ENCODE measurements around the gene REXO4. TPM values are rescaled to one million over a fixed set of nuclear protein-coding genes. Genes with fewer than 3 reads are reported as not detected.

REXO4 gene
- total RNA-seq, 1 experiment from 2014 or later, result 38.6 TPM

DNA sequence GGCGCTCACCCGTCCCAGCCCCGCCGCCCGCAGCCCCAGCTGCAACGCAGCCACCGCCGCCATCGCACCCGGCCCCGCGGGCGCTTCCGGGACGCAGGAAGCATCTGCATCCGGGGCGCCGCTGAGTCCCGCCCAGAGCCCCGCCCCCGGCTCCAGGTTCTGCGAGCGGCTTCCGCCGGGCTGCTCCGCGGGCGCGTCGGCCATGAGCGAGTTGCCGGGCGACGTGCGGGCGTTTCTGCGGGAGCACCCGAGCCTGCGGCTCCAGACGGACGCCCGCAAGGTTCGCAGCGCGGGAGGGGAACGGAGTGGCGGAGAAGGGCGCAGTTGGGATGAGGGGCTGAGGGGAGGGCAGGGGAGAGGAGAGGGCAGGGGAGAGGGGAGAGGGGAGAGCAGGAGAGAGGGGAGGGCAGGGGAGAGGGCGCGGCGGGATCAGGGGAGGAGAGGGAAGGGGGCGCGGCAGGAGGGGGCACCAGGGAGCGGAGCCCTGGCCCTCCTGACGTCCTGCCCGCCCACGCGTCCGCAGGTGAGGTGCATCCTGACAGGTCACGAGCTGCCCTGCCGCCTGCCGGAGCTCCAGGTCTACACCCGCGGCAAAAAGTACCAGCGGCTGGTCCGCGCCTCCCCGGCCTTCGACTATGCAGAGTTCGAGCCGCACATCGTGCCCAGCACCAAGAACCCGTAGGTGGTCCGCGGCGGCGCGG is 61.3 kb downstream of the REXO4 start, which contains the start of the genes SURF1 and SURF2 (continued):
- TF ChIP-seq, protein P1, sequence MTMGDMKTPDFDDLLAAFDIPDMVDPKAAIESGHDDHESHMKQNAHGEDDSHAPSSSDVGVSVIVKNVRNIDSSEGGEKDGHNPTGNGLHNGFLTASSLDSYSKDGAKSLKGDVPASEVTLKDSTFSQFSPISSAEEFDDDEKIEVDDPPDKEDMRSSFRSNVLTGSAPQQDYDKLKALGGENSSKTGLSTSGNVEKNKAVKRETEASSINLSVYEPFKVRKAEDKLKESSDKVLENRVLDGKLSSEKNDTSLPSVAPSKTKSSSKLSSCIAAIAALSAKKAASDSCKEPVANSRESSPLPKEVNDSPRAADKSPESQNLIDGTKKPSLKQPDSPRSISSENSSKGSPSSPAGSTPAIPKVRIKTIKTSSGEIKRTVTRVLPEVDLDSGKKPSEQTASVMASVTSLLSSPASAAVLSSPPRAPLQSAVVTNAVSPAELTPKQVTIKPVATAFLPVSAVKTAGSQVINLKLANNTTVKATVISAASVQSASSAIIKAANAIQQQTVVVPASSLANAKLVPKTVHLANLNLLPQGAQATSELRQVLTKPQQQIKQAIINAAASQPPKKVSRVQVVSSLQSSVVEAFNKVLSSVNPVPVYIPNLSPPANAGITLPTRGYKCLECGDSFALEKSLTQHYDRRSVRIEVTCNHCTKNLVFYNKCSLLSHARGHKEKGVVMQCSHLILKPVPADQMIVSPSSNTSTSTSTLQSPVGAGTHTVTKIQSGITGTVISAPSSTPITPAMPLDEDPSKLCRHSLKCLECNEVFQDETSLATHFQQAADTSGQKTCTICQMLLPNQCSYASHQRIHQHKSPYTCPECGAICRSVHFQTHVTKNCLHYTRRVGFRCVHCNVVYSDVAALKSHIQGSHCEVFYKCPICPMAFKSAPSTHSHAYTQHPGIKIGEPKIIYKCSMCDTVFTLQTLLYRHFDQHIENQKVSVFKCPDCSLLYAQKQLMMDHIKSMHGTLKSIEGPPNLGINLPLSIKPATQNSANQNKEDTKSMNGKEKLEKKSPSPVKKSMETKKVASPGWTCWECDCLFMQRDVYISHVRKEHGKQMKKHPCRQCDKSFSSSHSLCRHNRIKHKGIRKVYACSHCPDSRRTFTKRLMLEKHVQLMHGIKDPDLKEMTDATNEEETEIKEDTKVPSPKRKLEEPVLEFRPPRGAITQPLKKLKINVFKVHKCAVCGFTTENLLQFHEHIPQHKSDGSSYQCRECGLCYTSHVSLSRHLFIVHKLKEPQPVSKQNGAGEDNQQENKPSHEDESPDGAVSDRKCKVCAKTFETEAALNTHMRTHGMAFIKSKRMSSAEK (CRISPR knock-in tag; IDR thresholded peaks at IDR 0.05; ENCODE audit: borderline replicate concordance), result no peak
- TF ChIP-seq SMAD3 (CRISPR knock-in tag; IDR thresholded peaks at IDR 0.05; ENCODE audit: borderline replicate concordance) (no peak), TEAD1 (CRISPR knock-in tag; IDR thresholded peaks at IDR 0.05) (peak; percentile 35; the same call in 1 of the 2 replicates), MXD4 (CRISPR knock-in tag; IDR thresholded peaks at IDR 0.05; ENCODE audit: borderline replicate concordance) (no peak), ZNF416 (CRISPR knock-in tag; IDR thresholded peaks at IDR 0.05) (no peak), JUN (CRISPR knock-in tag; IDR thresholded peaks at IDR 0.05) (no peak), ZNF317 (CRISPR knock-in tag; IDR thresholded peaks at IDR 0.05; ENCODE audit: borderline replicate concordance, low read depth) (no peak), GABPB1 (CRISPR knock-in tag; IDR thresholded peaks at IDR 0.05) (peak; percentile 43), JAZF1 (CRISPR knock-in tag; IDR thresholded peaks at IDR 0.05) (no peak), NR1H2 (CRISPR knock-in tag; IDR thresholded peaks at IDR 0.05) (no peak), ZNF232 (CRISPR knock-in tag; IDR thresholded peaks at IDR 0.05) (no peak), SP1 (CRISPR knock-in tag; conservative IDR thresholded peaks at IDR 0.05) (peak; percentile 86), PRRX2 (CRISPR knock-in tag; IDR thresholded peaks at IDR 0.05) (no peak)
- TF ChIP-seq, protein P2, sequence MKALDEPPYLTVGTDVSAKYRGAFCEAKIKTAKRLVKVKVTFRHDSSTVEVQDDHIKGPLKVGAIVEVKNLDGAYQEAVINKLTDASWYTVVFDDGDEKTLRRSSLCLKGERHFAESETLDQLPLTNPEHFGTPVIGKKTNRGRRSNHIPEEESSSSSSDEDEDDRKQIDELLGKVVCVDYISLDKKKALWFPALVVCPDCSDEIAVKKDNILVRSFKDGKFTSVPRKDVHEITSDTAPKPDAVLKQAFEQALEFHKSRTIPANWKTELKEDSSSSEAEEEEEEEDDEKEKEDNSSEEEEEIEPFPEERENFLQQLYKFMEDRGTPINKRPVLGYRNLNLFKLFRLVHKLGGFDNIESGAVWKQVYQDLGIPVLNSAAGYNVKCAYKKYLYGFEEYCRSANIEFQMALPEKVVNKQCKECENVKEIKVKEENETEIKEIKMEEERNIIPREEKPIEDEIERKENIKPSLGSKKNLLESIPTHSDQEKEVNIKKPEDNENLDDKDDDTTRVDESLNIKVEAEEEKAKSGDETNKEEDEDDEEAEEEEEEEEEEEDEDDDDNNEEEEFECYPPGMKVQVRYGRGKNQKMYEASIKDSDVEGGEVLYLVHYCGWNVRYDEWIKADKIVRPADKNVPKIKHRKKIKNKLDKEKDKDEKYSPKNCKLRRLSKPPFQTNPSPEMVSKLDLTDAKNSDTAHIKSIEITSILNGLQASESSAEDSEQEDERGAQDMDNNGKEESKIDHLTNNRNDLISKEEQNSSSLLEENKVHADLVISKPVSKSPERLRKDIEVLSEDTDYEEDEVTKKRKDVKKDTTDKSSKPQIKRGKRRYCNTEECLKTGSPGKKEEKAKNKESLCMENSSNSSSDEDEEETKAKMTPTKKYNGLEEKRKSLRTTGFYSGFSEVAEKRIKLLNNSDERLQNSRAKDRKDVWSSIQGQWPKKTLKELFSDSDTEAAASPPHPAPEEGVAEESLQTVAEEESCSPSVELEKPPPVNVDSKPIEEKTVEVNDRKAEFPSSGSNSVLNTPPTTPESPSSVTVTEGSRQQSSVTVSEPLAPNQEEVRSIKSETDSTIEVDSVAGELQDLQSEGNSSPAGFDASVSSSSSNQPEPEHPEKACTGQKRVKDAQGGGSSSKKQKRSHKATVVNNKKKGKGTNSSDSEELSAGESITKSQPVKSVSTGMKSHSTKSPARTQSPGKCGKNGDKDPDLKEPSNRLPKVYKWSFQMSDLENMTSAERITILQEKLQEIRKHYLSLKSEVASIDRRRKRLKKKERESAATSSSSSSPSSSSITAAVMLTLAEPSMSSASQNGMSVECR (CRISPR knock-in tag; IDR thresholded peaks at IDR 0.05; ENCODE audit: borderline replicate concordance), result peak; percentile 29; the same call in 1 of the 2 replicates
- TF ChIP-seq, protein P3, sequence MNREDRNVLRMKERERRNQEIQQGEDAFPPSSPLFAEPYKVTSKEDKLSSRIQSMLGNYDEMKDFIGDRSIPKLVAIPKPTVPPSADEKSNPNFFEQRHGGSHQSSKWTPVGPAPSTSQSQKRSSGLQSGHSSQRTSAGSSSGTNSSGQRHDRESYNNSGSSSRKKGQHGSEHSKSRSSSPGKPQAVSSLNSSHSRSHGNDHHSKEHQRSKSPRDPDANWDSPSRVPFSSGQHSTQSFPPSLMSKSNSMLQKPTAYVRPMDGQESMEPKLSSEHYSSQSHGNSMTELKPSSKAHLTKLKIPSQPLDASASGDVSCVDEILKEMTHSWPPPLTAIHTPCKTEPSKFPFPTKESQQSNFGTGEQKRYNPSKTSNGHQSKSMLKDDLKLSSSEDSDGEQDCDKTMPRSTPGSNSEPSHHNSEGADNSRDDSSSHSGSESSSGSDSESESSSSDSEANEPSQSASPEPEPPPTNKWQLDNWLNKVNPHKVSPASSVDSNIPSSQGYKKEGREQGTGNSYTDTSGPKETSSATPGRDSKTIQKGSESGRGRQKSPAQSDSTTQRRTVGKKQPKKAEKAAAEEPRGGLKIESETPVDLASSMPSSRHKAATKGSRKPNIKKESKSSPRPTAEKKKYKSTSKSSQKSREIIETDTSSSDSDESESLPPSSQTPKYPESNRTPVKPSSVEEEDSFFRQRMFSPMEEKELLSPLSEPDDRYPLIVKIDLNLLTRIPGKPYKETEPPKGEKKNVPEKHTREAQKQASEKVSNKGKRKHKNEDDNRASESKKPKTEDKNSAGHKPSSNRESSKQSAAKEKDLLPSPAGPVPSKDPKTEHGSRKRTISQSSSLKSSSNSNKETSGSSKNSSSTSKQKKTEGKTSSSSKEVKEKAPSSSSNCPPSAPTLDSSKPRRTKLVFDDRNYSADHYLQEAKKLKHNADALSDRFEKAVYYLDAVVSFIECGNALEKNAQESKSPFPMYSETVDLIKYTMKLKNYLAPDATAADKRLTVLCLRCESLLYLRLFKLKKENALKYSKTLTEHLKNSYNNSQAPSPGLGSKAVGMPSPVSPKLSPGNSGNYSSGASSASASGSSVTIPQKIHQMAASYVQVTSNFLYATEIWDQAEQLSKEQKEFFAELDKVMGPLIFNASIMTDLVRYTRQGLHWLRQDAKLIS (CRISPR knock-in tag; IDR thresholded peaks at IDR 0.05; ENCODE audit: borderline replicate concordance), result no peak
- TF ChIP-seq, protein P4, sequence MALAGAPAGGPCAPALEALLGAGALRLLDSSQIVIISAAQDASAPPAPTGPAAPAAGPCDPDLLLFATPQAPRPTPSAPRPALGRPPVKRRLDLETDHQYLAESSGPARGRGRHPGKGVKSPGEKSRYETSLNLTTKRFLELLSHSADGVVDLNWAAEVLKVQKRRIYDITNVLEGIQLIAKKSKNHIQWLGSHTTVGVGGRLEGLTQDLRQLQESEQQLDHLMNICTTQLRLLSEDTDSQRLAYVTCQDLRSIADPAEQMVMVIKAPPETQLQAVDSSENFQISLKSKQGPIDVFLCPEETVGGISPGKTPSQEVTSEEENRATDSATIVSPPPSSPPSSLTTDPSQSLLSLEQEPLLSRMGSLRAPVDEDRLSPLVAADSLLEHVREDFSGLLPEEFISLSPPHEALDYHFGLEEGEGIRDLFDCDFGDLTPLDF (CRISPR knock-in tag; IDR thresholded peaks at IDR 0.05), result no peak
- TF ChIP-seq, protein P5, sequence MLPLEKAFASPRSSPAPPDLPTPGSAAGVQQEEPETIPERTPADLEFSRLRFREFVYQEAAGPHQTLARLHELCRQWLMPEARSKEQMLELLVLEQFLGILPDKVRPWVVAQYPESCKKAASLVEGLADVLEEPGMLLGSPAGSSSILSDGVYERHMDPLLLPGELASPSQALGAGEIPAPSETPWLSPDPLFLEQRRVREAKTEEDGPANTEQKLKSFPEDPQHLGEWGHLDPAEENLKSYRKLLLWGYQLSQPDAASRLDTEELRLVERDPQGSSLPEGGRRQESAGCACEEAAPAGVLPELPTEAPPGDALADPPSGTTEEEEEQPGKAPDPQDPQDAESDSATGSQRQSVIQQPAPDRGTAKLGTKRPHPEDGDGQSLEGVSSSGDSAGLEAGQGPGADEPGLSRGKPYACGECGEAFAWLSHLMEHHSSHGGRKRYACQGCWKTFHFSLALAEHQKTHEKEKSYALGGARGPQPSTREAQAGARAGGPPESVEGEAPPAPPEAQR (CRISPR knock-in tag; IDR thresholded peaks at IDR 0.05), result no peak
- TF ChIP-seq, protein P6, sequence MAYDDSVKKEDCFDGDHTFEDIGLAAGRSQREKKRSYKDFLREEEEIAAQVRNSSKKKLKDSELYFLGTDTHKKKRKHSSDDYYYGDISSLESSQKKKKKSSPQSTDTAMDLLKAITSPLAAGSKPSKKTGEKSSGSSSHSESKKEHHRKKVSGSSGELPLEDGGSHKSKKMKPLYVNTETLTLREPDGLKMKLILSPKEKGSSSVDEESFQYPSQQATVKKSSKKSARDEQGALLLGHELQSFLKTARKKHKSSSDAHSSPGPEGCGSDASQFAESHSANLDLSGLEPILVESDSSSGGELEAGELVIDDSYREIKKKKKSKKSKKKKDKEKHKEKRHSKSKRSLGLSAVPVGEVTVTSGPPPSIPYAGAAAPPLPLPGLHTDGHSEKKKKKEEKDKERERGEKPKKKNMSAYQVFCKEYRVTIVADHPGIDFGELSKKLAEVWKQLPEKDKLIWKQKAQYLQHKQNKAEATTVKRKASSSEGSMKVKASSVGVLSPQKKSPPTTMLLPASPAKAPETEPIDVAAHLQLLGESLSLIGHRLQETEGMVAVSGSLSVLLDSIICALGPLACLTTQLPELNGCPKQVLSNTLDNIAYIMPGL (CRISPR knock-in tag; IDR thresholded peaks at IDR 0.05), result no peak; the same call in 1 of the 2 replicates
